ENCODE data around the gene RAB36. TPM values are rescaled to one million over a fixed set of nuclear protein-coding genes. Genes with fewer than 3 reads are reported as not detected.
A peak's percentile ranks its signal among the peaks of the same experiment; 100 is the strongest.

RAB36 gene
- total and polyA plus RNA-seq, 9 of the 15 experiments (the other 6 are each of a cell fraction or from before 2014, with no cell fraction given): 0.04 to 0.50 (median 0.08) TPM; not detected in 3

- TF ChIP-seq YY1 (IDR thresholded peaks at IDR 0.05; ENCODE audit: borderline replicate concordance in 1 of 3, control insufficient read depth in 1 of 3, extremely low read depth in 1 of 3, insufficient read depth in 3 of 3, insufficient read length in 1 of 3, insufficient replicate concordance in 2 of 3, low read depth in 1 of 3, low read length in 2 of 3): peak in 1 of 3 experiments; percentile 15
- peak in 1 of 2 experiments; percentile 95; a peak in 2 of 4 replicates for TF ChIP-seq MCM7 (IDR thresholded peaks at IDR 0.05)
- TF ChIP-seq ZKSCAN1 (IDR thresholded peaks at IDR 0.05; ENCODE audit: low read depth, low read length): no peak
These were observed 32.7 kb upstream of the RAB36 start (continued) for GRCh38 chr22:23112472-23113012.

GRCh38 chr22:23113067-23113846 lies 32.0 kb upstream of the RAB36 start:
- no peak for FAIRE-seq
- Histone ChIP-seq H3K4me1 (replicated peaks in 1 of 2; ENCODE audit: control insufficient read depth in 2 of 2, insufficient read depth in 2 of 2, low read length in 2 of 2) (peaks cover 0 to 20% of the 10 kb centered on the region in 2 experiments; a peak in 1 of 5 replicates), H2AFZ (ENCODE audit: low read depth, low read length) (no peak overlapping the region), H4K20me1 (replicated peaks; ENCODE audit: control insufficient read depth, insufficient read depth, low read length) (peaks cover 97% of the 10 kb centered on the region), H3K27me3 (ENCODE audit: control insufficient read depth in 2 of 2, insufficient read depth in 2 of 2, low read length in 2 of 2) (peaks cover 43 to 100% of the 10 kb centered on the region in 2 experiments; a peak in 4 of 5 replicates), H3K9ac (ENCODE audit: insufficient read depth in 1 of 2, low read depth in 2 of 2, low read length in 2 of 2) (peak overlapping the region in 1 of 2 experiments; percentile 54; a peak in 2 of 4 replicates), H3K27ac (ENCODE audit: extremely low read depth, low read depth, low read length) (no peak overlapping the region), H3K9me3 (replicated peaks; ENCODE audit: control insufficient read depth, insufficient read depth, low read depth, low read length) (no peaks in the 10 kb centered on the region), H3K4me2 (ENCODE audit: insufficient read depth, low read length) (no peak overlapping the region), H3K4me3 (no peak overlapping the region), H3K79me2 (ENCODE audit: control insufficient read depth, insufficient read depth, low read length) (no peaks in the 10 kb centered on the region), H3K36me3 (ENCODE audit: control insufficient read depth, insufficient read depth, low read length) (no peaks in the 10 kb centered on the region), H3K9me1 (ENCODE audit: control insufficient read depth, insufficient read depth, low read length) (peaks cover 8% of the 10 kb centered on the region)
- in situ Hi-C loops (cut with MboI): no loop called here
- CTCF ChIA-PET (ENCODE audit: low intra/inter-chr PET ratio): interaction anchor here (0.6 kb wide), 1 partner anchor 157 kb away, joined by 4 read pairs; no protein-coding TSS in a partner anchor
- POLR2A ChIA-PET: interaction anchor here (0.6 to 19.0 kb wide), 27 partner anchors 9 to 403 kb away, joined by 3 to 414 read pairs (median 5); partner anchors contain the start of genes GNAZ and RAB36
- WGBS (ENCODE audit: insufficient coverage, low coverage, missing lambda C conversion rate): 1% methylated on average over 14 of the region's 14 CpGs
- BruUV-seq (replicated peaks): no TSS peak
- ATAC-seq: no peak
- DNase-seq (ENCODE audit: extremely low read depth in 1 of 4, low spot score in 3 of 4): peak in 3 of 4 experiments; percentile 52 to 63 (median 55)
- intact Hi-C loops (cut with micrococcal nuclease): no loop called here
- TF ChIP-seq, protein P1, sequence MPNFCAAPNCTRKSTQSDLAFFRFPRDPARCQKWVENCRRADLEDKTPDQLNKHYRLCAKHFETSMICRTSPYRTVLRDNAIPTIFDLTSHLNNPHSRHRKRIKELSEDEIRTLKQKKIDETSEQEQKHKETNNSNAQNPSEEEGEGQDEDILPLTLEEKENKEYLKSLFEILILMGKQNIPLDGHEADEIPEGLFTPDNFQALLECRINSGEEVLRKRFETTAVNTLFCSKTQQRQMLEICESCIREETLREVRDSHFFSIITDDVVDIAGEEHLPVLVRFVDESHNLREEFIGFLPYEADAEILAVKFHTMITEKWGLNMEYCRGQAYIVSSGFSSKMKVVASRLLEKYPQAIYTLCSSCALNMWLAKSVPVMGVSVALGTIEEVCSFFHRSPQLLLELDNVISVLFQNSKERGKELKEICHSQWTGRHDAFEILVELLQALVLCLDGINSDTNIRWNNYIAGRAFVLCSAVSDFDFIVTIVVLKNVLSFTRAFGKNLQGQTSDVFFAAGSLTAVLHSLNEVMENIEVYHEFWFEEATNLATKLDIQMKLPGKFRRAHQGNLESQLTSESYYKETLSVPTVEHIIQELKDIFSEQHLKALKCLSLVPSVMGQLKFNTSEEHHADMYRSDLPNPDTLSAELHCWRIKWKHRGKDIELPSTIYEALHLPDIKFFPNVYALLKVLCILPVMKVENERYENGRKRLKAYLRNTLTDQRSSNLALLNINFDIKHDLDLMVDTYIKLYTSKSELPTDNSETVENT (CRISPR knock-in tag; IDR thresholded peaks at IDR 0.05): peak; percentile 82
- peak; percentile 74; the same call in 1 of the 2 replicates for TF ChIP-seq MCM3 (IDR thresholded peaks at IDR 0.05)
- TF ChIP-seq OTX1 (CRISPR knock-in tag; IDR thresholded peaks at IDR 0.05): no peak
- TF ChIP-seq ZHX1 (conservative IDR thresholded peaks at IDR 0.05; ENCODE audit: low read length): 0 out of 2 replicates have a peak, but pooled peaks have one; percentile 2
- TF ChIP-seq HIVEP1 (CRISPR knock-in tag; IDR thresholded peaks at IDR 0.05): no peak
- TF ChIP-seq, protein P2, sequence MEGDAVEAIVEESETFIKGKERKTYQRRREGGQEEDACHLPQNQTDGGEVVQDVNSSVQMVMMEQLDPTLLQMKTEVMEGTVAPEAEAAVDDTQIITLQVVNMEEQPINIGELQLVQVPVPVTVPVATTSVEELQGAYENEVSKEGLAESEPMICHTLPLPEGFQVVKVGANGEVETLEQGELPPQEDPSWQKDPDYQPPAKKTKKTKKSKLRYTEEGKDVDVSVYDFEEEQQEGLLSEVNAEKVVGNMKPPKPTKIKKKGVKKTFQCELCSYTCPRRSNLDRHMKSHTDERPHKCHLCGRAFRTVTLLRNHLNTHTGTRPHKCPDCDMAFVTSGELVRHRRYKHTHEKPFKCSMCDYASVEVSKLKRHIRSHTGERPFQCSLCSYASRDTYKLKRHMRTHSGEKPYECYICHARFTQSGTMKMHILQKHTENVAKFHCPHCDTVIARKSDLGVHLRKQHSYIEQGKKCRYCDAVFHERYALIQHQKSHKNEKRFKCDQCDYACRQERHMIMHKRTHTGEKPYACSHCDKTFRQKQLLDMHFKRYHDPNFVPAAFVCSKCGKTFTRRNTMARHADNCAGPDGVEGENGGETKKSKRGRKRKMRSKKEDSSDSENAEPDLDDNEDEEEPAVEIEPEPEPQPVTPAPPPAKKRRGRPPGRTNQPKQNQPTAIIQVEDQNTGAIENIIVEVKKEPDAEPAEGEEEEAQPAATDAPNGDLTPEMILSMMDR (IDR thresholded peaks at IDR 0.05 in 2 of 3, conservative IDR thresholded peaks at IDR 0.05 in 1 of 3; ENCODE audit: insufficient read depth in 2 of 3, low read depth in 1 of 3, low read length in 3 of 3): peak in 1 of 3 experiments; percentile 4; a peak in 1 of 6 replicates
- TF ChIP-seq NFRKB (IDR thresholded peaks at IDR 0.05; ENCODE audit: low read depth): no peak

Data from K562 (cell line).